Right atrium auricular region (tissue), 2 donors: ENCODE data around the gene CSF2RB. TPM values are rescaled to one million over a fixed set of nuclear protein-coding genes. Genes with fewer than 3 reads are reported as not detected.

Experiments
- DNase-seq: peaks from one replicate; pipeline ENCODE4 v3.0.0-alpha.2; 2019; ENCODE audit warnings: low spot score
- H3K27ac ChIP-seq, 2 donors: fragments of 200-600 bp; sonication (generic); 1 replicate in 1 of 2; 2 replicates in 1 of 2; pipeline ENCODE4 v1.5.1; 2016 to 2019
- H3K27me3 ChIP-seq, 2 donors: fragments of 200-600 bp; sonication (generic); one replicate each; pipeline versions ENCODE4 v1.5.1 to v1.6.0; 2017 to 2019
- H3K36me3 ChIP-seq: fragments of 200-600 bp; sonication (generic); one replicate; pipeline ENCODE4 v1.5.1; 2016
- H3K4me1 ChIP-seq, 2 donors: fragments of 200-600 bp; sonication (generic); one replicate each; pipeline versions ENCODE4 v1.5.1 to v1.6.0; 2017 to 2019
- H3K4me3 ChIP-seq, 2 donors: fragments of 200-600 bp; sonication (generic); 1 replicate in 1 of 2; 2 replicates in 1 of 2; pipeline ENCODE4 v1.5.1; 2017 to 2019; ENCODE audit warnings: mild to moderate bottlenecking in 1 of 2, moderate library complexity in 1 of 2
- H3K9me3 ChIP-seq, 2 donors: fragments of 200-600 bp; sonication (generic); one replicate each; pipeline ENCODE4 v1.5.1; 2019
- CTCF ChIP-seq, 2 donors: fragments of 200-600 bp; sonication (generic); IDR thresholded peaks; one replicate each; pipeline ENCODE4 v1.5.1; 2019; ENCODE audit warnings: antibody characterized with exemption in 2 of 2
- total RNA-seq, 2 donors: library from RNA; depleted of rRNA; stranded (reverse); fragments of >200 nt; gene quantifications; one replicate each; pipeline ENCODE4 v1.1.0, GENCODE V29; 2016

CSF2RB gene
- total RNA-seq, 2 donors from 2014 or later: 1.8 to 4.2 TPM

- Histone ChIP-seq H3K27ac (no peak overlapping the region), H3K36me3 (no peaks in the 10 kb centered on the region), H3K9me3 (peaks cover 0 to 5% of the 10 kb centered on the region in 2 donors), H3K4me3 (no peak overlapping the region), H3K4me1 (peaks cover 0 to 11% of the 10 kb centered on the region in 2 donors), H3K27me3 (no peaks in the 10 kb centered on the region)
- peak; percentile 32 for DNase-seq
- TF ChIP-seq CTCF (IDR thresholded peaks at IDR 0.05): no peak
Observed at GRCh38 chr22:36922711-36923110, 9.3 kb downstream of the CSF2RB start.

GRCh38 chr22:36923131-36923788, 9.8 kb downstream of the CSF2RB start:
- Histone ChIP-seq H3K36me3 (no peaks in the 10 kb centered on the region), H3K4me3 (no peak overlapping the region), H3K27ac (no peak overlapping the region), H3K4me1 (peaks cover 0 to 11% of the 10 kb centered on the region in 2 donors), H3K27me3 (no peaks in the 10 kb centered on the region), H3K9me3 (peaks cover 0 to 5% of the 10 kb centered on the region in 2 donors)
- TF ChIP-seq CTCF (IDR thresholded peaks at IDR 0.05): no peak
- DNase-seq: peak; percentile 26

- TF ChIP-seq CTCF (IDR thresholded peaks at IDR 0.05): no peak
Observed at GRCh38 chr22:36924151-36924698, 10.8 kb downstream of the CSF2RB start.

GRCh38 chr22:36925388-36926290, 12.2 kb downstream of the CSF2RB start:
- H3K27me3 ChIP-seq: no peaks in the 10 kb centered on the region
- peaks cover 0 to 11% of the 10 kb centered on the region in 2 donors for H3K4me1 ChIP-seq
- H3K9me3 ChIP-seq: no peaks in the 10 kb centered on the region
- no peak for TF ChIP-seq CTCF (IDR thresholded peaks at IDR 0.05)
- DNase-seq: peak; percentile 42
- no peak overlapping the region for H3K27ac ChIP-seq
- no peak overlapping the region for H3K4me3 ChIP-seq
- H3K36me3 ChIP-seq: no peaks in the 10 kb centered on the region

More at GRCh38 chr22:36924151-36924698, 10.8 kb downstream of the CSF2RB start:
- no peak overlapping the region for H3K27ac ChIP-seq
- no peaks in the 10 kb centered on the region for H3K27me3 ChIP-seq
- H3K4me1 ChIP-seq: peaks cover 0 to 11% of the 10 kb centered on the region in 2 donors
- no peaks in the 10 kb centered on the region for H3K36me3 ChIP-seq
- DNase-seq: peak; percentile 38
- no peak overlapping the region for H3K4me3 ChIP-seq
- H3K9me3 ChIP-seq: no peaks in the 10 kb centered on the region

- DNase-seq: peak; percentile 36
- Histone ChIP-seq H3K4me3 (no peak overlapping the region), H3K4me1 (peaks cover 0 to 11% of the 10 kb centered on the region in 2 donors), H3K36me3 (no peaks in the 10 kb centered on the region), H3K27ac (no peak overlapping the region), H3K27me3 (no peaks in the 10 kb centered on the region), H3K9me3 (no peaks in the 10 kb centered on the region)
- TF ChIP-seq CTCF (IDR thresholded peaks at IDR 0.05): no peak
Observed at GRCh38 chr22:36926309-36926708, 12.9 kb downstream of the CSF2RB start.
